Activated T-helper 9 cell treated with anti-CD3 and anti-CD28 coated beads, Interleukin-2, amount 50 U/mL, for 16 hours (primary cell): ENCODE measurements around the gene OVCH1.

Source experiments
- DNase-seq: peaks from one replicate; pipeline ENCODE4 v3.0.0-alpha.2; 2020; ENCODE audit warnings: low read depth

The OVCH1 gene

GRCh38 chr12:29497588-29497987 lies at the start of gene OVCH1:
TSS of gene OVCH1 (minus strand) at chr12:29497686. CDS start at chr12:29497686, 0 bp downstream.
- no peak for DNase-seq

DNA sequence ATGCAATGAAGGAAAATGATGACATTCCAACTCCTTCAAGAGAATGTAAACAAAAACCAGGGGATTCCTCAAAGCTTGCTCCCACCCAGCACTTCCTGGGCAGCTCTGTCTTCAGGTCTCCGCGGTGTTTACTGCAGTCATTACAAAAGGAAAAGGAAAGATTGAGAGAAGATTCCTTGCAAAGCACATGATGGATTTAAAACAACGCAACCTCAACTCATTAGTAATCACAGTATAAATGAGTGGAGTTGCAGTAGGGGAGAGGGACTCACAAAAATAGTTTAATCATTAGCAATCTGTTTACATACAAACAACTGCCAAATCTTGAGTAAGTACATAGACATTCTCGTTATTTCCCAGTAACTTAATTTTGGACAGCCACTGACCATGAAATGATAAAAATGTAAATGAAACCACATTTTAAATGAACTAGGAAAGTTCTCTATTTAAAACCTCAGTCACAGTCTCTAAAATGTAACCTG lies 49.7 kb upstream of the OVCH1 start:
- no peak for DNase-seq

DNA sequence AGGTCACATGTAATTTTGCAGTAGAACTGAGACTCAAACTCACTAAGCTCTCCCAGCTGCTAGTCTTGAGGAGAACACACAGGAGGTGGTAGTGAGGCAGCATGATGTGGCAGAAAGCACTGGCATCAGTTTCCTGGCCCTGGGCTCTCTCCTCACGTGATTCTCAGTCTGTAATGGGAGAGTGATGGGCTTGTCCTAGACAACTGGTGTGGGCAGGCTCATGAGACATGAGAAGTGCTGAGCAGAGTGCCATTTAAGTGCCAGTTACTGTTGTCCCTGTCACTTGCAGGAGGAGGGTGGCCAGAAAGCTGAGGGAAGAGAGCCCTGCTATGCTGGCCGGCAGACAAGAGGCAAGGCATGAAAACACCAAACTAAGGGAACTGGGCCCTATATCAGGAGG lies 48.5 kb upstream of the OVCH1 start:
- DNase-seq, result no peak

DNA sequence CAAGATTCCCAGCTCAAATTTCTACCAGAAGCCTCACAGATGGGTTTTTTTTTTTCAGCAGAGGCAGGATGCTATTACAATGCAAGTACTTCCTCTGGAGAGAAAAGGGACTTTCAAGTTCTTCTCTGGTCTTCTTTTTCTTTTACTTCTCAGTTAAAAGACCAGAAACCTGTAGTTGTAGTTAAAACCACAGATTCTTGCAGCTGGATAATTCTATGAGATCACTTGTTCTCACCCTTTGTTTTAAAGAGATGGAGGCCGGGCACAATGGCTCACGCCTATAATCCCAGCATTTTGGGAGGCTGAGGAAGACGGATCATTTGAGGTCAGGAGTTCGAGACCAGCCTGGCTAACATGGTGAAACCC lies 47.6 kb upstream of the OVCH1 start:
- DNase-seq, result no peak

DNA sequence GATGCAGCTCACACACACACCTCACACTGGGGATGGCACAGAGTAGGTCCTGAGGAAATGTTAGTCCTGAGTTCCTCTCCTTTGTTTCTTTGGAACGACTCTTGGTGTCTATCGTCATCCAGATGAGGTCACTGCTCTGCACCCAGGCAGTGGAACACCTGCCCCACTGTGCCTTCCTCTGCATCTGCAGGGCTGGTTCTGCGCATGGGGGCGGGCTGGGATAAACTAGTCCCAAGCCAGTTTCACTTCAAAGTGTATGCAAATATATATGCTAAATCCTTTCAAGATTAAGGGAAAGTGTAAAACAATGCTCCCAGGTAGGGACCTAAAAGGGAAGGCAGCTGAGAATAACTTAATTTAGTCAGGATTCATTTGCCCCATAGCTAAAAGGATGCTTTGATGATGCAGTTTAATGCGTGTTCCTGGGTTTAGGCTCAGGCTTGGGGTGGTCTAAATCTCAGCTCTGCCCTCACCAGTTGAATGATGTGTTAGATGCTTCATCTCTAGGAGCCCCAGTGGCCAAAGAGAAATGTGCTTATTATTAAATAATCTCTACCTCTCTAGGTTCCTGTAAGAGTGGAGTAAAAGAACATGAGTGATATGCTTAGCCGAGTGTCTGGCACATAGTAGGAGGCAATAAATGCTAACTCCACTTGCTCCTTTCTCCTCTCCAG lies 47.1 kb upstream of the OVCH1 start:
- DNase-seq, result no peak

GRCh38 chr12:29543036-29543435 lies 45.5 kb upstream of the OVCH1 start:
- no peak for DNase-seq

DNA sequence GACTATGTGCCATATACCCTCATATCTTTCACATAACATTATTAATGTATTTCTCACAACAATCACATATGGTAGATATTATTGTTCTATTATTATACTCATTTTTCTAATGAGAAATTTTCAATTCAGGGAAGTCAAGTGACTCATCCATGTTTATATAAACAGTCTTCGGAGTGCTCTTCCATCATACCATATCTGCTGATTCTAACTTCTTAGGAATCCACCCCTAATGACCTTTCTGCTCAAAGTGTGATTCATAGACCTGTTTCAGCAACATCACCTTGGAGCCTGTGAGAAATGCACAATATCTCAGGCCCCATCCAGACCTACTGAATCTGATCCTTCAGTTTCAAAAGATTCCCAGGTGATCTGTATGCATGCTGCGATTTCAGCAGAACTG lies 39.8 kb upstream of the OVCH1 start:
- DNase-seq, result no peak

GRCh38 chr12:29534935-29535334 lies 37.4 kb upstream of the OVCH1 start:
- no peak for DNase-seq

DNA sequence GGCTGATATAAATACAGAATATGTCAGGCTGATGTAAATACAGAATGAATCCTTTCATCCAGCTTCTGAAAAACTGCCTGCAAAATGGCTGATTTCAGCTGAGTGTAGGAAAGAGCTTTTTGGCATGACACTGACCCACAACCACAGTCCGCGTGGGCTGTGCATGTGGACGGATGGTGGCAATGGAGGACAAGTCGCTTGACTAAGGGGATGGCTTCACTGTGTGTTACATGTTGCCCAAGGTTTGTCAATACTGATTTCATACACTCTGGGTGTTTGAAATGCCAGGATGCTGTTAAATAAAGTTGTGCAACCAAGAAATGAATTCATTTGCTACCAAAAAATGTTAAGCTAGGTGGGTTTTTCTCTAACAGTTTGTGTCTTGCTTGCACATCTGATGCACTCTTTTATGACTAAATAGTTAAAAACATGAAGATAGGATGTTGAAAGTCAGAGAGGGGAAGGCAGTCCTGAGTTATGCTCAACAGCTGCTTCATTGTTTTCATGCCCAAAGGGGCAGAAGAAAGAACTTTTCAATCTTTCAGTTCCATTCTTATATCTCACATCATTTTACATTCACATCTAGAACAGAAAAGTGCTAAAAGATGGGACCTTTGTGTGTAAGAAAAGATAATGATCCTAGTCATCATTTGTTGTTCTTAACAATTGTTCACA lies 36.5 kb upstream of the OVCH1 start:
- DNase-seq, result no peak

DNA sequence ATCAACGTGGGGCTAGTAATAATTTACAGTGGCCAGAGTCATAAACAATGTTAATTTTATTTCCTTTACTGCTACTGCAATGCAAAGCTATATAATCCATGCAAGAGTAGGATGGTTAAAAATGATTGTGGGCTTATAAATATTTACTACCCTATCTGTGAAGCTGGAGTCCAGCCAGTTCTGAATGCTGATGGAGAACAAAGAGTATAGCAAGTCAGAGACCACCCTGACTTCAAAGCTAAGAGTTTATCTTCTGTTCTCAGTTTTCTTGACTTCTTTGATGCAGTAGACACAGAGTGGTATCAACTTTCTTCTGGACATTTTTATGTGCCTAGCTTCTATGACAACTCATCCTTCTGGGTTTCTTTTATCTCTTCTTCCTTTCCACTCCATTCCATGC lies 34.0 kb upstream of the OVCH1 start:
- no peak for DNase-seq

GRCh38 chr12:29530436-29530835 lies 33.0 kb upstream of the OVCH1 start:
- DNase-seq, result no peak

DNA sequence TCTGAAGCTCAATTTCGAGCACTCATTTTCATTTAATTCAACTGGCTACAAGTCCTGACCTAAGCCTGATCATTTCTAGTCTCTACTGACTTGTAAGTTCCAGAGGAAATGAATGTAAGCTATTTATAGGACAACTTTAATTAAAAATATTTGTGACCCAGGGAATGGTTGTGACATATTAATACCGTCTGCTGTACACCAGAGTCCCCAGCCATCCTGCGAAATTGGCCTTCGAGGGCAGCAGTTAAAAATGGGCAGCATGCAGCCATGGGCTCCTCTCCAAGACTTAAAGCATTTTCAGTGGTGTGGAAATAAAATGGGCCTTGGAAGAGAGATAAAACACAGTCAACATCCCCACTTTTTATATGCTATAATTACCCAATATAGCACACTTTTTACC lies 30.7 kb upstream of the OVCH1 start:
- no peak for DNase-seq

DNA sequence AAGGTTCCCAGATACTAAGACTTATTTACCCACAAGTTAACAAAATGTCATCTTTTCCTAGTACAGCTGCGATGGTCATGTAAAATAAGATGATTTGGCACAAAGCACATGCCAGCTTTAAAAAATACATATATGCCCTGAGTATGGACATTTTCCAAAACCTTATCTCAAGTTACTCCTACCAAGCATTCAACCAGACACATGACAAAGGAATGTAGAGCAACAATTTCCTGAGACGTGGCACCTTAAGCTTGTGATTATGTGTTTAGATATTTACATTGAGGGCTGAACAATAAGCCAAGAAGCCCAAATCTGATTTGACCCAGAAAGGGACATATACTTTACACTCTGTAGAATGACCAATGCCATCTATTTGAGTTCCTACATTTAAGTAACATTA lies 24.5 kb upstream of the OVCH1 start:
- DNase-seq, result no peak

GRCh38 chr12:29519585-29520182 lies 22.2 kb upstream of the OVCH1 start:
- no peak for DNase-seq

- no peak for DNase-seq
Measured at GRCh38 chr12:29518407-29518806, 20.9 kb upstream of the OVCH1 start.

DNA sequence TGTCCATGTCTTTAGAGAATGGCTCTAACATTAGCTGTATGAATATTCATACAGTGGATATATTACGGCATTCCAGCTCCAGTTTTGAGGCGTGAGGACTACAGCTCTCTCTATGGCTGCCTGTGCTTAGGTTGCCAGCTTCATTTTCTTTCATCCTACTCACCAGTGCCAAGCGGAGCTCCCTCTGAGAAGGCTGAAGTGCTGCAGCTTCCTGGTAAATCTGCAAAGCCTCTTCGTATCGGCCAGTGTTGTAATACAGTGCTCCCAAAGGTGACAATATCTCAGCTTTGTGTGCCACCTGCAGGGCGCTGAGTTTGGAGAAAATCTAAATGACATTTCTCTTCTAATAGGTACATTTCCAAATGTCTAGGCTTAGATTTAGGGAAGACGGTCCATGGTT lies 19.8 kb upstream of the OVCH1 start:
- no peak for DNase-seq

DNA sequence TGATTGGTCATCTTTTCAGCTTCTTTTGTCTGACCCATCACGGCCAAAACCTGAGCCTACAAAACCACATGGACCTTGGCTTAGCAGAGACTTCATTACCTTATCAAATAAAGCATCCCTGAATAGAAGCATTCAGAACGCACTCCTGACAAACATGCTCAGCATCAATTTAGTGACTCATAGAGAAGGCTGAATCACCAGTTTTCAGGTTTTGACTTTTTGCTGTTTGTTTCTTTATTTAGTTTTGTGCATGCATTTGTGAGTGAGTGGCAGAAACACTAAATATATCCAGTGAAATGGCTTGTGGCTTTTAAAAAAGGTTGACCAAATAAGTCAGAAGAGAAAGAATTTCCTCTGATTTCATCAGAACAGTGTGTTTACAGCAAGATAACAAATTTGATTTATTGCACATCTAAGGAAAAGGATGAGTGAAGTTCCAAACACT lies 19.0 kb upstream of the OVCH1 start:
- no peak for DNase-seq

GRCh38 chr12:29510591-29511185 lies 13.2 kb upstream of the OVCH1 start:
- no peak for DNase-seq

- no peak for DNase-seq
Measured at GRCh38 chr12:29509503-29509902, 12.0 kb upstream of the OVCH1 start.

- no peak for DNase-seq
Measured at GRCh38 chr12:29508949-29509348, 11.5 kb upstream of the OVCH1 start.

DNA sequence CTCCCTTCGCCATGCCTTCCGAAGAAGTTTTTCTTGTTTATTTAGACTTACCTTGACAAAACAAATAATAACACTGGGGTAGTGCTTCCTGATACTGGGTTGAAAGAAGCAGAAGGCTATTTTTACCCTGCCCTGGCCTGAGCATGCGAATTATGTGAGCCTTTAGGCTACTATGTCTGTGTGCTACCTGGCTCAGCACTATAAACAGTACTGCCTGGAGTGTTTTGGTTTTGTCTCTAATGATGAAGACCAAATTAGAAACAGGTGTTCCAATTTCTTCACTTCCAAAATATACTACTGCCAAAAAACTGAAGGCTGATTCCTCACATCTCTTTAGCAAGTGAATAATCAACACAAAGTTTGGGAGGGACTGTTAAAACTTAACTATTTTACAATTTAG lies 7.6 kb upstream of the OVCH1 start:
- no peak for DNase-seq

DNA sequence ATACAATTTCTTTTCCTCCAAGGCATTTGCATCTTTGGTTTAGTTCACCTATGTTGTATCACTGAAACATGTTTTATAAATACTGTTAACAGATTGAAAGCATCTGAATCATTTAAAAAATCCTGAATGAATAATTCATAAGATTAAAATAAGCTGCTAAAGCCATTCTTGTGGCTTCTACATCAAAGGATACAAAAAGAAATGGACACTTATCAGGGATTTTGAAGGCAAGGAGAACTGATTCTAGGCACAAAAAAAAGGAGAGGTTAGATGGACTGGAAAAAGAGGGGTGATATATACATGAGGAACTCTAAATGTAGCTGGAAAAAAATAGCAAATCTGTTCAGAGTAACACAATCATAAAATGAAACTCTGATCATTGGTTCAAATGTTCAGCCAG lies 5.8 kb upstream of the OVCH1 start:
- DNase-seq, result no peak

GRCh38 chr12:29499235-29499634 lies 1.7 kb upstream of the OVCH1 start:
- DNase-seq, result no peak
